Lung (tissue), 12 donors: ENCODE results near the gene LMTK3. TPM values are rescaled to one million over a fixed set of nuclear protein-coding genes. Genes with fewer than 3 reads are reported as not detected.

ENCODE experiments used
- ATAC-seq: fragments of 200-7000 bp; cut with Tn5 transposase; one replicate; pipeline ENCODE4 v1.9.1; 2020; ENCODE audit warnings: moderate number of reproducible peaks; ENCODE audit not compliant: insufficient read depth, low FRiP score
- DNase-seq, 3 donors: peaks; one replicate each; pipeline ENCODE4 v3.0.0-alpha.2; 2013 to 2017
- H3K27ac ChIP-seq, 2 donors: one replicate each; pipeline ENCODE4 v1.5.1; 2013; ENCODE audit warnings: mild to moderate bottlenecking in 2 of 2, moderate library complexity in 2 of 2, control low read depth in 1 of 2, inconsistent platforms in 1 of 2, low read depth in 1 of 2, low read length in 1 of 2
- H3K27me3 ChIP-seq, 3 donors: one replicate each; pipeline ENCODE4 v1.5.1; 2013; ENCODE audit warnings: low read length in 2 of 3; ENCODE audit not compliant: control insufficient read depth in 3 of 3, insufficient read depth in 3 of 3
- H3K36me3 ChIP-seq, 4 donors: one replicate each; pipeline ENCODE4 v1.5.1; 2013; ENCODE audit warnings: low read length in 4 of 4, mild to moderate bottlenecking in 1 of 4, moderate library complexity in 1 of 4; ENCODE audit not compliant: control insufficient read depth in 4 of 4, insufficient read depth in 4 of 4
- H3K4me1 ChIP-seq, 5 donors: one replicate each; pipeline ENCODE4 v1.5.1; 2013; ENCODE audit warnings: low read length in 5 of 5, mild to moderate bottlenecking in 2 of 5, moderate library complexity in 1 of 5; ENCODE audit not compliant: control insufficient read depth in 5 of 5, insufficient read depth in 5 of 5
- H3K4me3 ChIP-seq: one replicate; pipeline ENCODE4 v1.5.1; 2013; ENCODE audit warnings: mild to moderate bottlenecking, control low read depth, moderate library complexity
- H3K9ac ChIP-seq, 2 donors: one replicate each; pipeline ENCODE4 v1.5.1; 2013; ENCODE audit warnings: low read length in 2 of 2, control low read depth in 1 of 2; ENCODE audit not compliant: insufficient read depth in 1 of 2
- H3K9me3 ChIP-seq, 4 donors: one replicate each; pipeline ENCODE4 v1.5.1; 2013; ENCODE audit warnings: low read length in 3 of 4, mild to moderate bottlenecking in 1 of 4, moderate library complexity in 1 of 4; ENCODE audit not compliant: control insufficient read depth in 4 of 4, insufficient read depth in 3 of 4
- CTCF ChIP-seq: IDR thresholded peaks from 2 replicates; pipeline ENCODE4 v1.5.1; 2012; ENCODE audit warnings: mild to moderate bottlenecking; ENCODE audit errors: control extremely low read depth, extremely low read depth
- WGBS, 2 donors: extraction: QIAGEN DNeasy Blood & Tissue Kit; methylation state at CpG; one replicate each; pipeline ENCODE4 v1.1.7; 2013; 5-methylcytosine and 5-hydroxymethylcytosine counted together
- polyA plus RNA-seq, 2 donors: library from polyadenylated mRNA; stranded (reverse); fragments of 200-250 nt; gene quantifications; one replicate each; pipeline ENCODE4 v1.2.1, GENCODE V29; 2013
- total RNA-seq, 2 donors: library from RNA; depleted of rRNA in 1 of 2; stranded (reverse); fragments of >200 nt in 1 of 2; gene quantifications; one replicate each; pipeline ENCODE4 v1.2.1, GENCODE V29; 2014 to 2021
- donor health status: control.
- donor health status: control.
- donor health status: Bipolar disorder and iron deficiency.
- donor health status: healthy.
- donor health status: DM: yes; HTN: yes; CAD: no.

The LMTK3 gene
- total and polyA plus RNA-seq, 4 donors, result 1.9 to 10.7 (median 4.8) TPM

GRCh38 chr19:48513289-48514122, 1.9 kb upstream of the LMTK3 start:
- Histone ChIP-seq H3K9me3 (peaks cover 0 to 5% (median 0%) of the 10 kb centered on the region in 4 donors), H3K36me3 (no peaks in the 10 kb centered on the region), H3K9ac (no peak overlapping the region), H3K27ac (no peak overlapping the region), H3K4me3 (peak overlapping the region; percentile 42), H3K27me3 (peaks cover 0 to 27% (median 21%) of the 10 kb centered on the region in 3 donors), H3K4me1 (peaks cover 0 to 10% (median 0%) of the 10 kb centered on the region in 5 donors)
- WGBS, 2 donors, result 3 to 4% methylated on average over 53 to 54 of the region's 54 CpGs
- TF ChIP-seq CTCF, result no peak
- ATAC-seq (peak; percentile 67), DNase-seq (peak; percentile 57 to 74 (median 67))

GRCh38 chr19:48512504-48513288, 1.1 kb upstream of the LMTK3 start:
- Histone ChIP-seq H3K4me1 (peaks cover 0 to 10% (median 0%) of the 10 kb centered on the region in 5 donors), H3K27ac (no peak overlapping the region), H3K9me3 (peaks cover 0 to 5% (median 0%) of the 10 kb centered on the region in 4 donors), H3K27me3 (peaks cover 0 to 27% (median 21%) of the 10 kb centered on the region in 3 donors), H3K36me3 (no peaks in the 10 kb centered on the region), H3K4me3 (no peak overlapping the region), H3K9ac (no peak overlapping the region)
- no peak for DNase-seq
- TF ChIP-seq CTCF, result no peak
- ATAC-seq, result no peak
- 29 to 35% methylated on average over 19 of the region's 19 CpGs for WGBS, 2 donors

GRCh38 chr19:48511321-48511731, 309 bp downstream of the LMTK3 start:
- peaks cover 0 to 10% (median 0%) of the 10 kb centered on the region in 5 donors for H3K4me1 ChIP-seq
- peaks cover 0 to 5% (median 0%) of the 10 kb centered on the region in 4 donors for H3K9me3 ChIP-seq
- no peaks in the 10 kb centered on the region for H3K36me3 ChIP-seq
- no peak overlapping the region for H3K9ac ChIP-seq
- TF ChIP-seq CTCF, result no peak
- H3K27ac ChIP-seq, result no peak overlapping the region
- H3K4me3 ChIP-seq, result no peak overlapping the region
- H3K27me3 ChIP-seq, result peaks cover 0 to 27% (median 21%) of the 10 kb centered on the region in 3 donors
- DNase-seq (no peak), ATAC-seq (no peak)
- 1 to 3% methylated on average over 21 to 32 of the region's 32 CpGs for WGBS, 2 donors
